ENCODE data around the gene DOC2B. TPM values are rescaled to one million over a fixed set of nuclear protein-coding genes. Genes with fewer than 3 reads are reported as not detected.
"Not testable (repeated sequence)": the region's sequence is repeated elsewhere in the genome, so short reads cannot be mapped to it uniquely, and the experiment has no call there.

DOC2B gene
- total RNA-seq, 1 donor from 2014 or later: 0.34 TPM

DNA sequence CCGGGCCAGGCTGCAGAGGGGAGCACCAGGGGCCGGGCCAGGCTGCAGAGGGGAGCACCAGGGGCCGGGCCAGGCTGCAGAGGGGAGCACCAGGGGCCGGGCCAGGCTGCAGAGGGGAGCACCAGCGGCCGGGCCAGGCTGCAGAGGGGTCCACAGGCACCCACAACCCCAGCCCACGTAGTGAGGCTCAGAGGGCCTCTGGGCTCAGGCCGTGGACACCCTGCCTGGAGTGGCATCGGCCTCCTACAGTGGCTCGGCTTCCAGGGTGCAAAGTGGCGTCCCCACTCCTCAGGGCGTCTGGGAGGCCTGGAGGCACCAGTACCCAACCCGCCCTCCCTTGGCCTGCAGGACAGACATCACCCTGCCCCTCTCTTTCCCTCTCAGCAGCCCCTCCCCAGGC lies 9.6 kb downstream of the DOC2B start:
- H3K9me3 ChIP-seq (ENCODE audit: low read depth): no peaks in the 10 kb centered on the region
- Mint-ChIP-seq H3K27me3 (ENCODE audit: insufficient read depth, low read depth) (peaks cover 10% of the 10 kb centered on the region), H3K27ac (no peak overlapping the region), H3K36me3 (no peaks in the 10 kb centered on the region), H3K4me3 (no peak overlapping the region), H3K9me3 (peaks cover 4% of the 10 kb centered on the region), H3K4me1 (peaks cover 2% of the 10 kb centered on the region)
- no peak overlapping the region for H3K4me2 ChIP-seq
- no peaks in the 10 kb centered on the region for H3K79me2 ChIP-seq (ENCODE audit: low read depth)
- DNase-seq (ENCODE audit: low spot score): no peak
- H4K20me1 ChIP-seq (ENCODE audit: low read depth): no peaks in the 10 kb centered on the region
- TF ChIP-seq EZH2phosphoT487 (IDR thresholded peaks at IDR 0.05): no peak
- TF ChIP-seq EZH2 (IDR thresholded peaks at IDR 0.05): no peak
- TF ChIP-seq, protein P1, sequence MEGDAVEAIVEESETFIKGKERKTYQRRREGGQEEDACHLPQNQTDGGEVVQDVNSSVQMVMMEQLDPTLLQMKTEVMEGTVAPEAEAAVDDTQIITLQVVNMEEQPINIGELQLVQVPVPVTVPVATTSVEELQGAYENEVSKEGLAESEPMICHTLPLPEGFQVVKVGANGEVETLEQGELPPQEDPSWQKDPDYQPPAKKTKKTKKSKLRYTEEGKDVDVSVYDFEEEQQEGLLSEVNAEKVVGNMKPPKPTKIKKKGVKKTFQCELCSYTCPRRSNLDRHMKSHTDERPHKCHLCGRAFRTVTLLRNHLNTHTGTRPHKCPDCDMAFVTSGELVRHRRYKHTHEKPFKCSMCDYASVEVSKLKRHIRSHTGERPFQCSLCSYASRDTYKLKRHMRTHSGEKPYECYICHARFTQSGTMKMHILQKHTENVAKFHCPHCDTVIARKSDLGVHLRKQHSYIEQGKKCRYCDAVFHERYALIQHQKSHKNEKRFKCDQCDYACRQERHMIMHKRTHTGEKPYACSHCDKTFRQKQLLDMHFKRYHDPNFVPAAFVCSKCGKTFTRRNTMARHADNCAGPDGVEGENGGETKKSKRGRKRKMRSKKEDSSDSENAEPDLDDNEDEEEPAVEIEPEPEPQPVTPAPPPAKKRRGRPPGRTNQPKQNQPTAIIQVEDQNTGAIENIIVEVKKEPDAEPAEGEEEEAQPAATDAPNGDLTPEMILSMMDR (IDR thresholded peaks at IDR 0.05): no peak
- H3K9ac ChIP-seq: no peak overlapping the region
- no peaks in the 10 kb centered on the region for H3K4me1 ChIP-seq
- H3F3A ChIP-seq (ENCODE audit: low read depth): no peaks in the 10 kb centered on the region
- H2AFZ ChIP-seq (replicated peaks): no peak overlapping the region
- no peak overlapping the region for H3K27ac ChIP-seq
- H3K36me3 ChIP-seq: no peaks in the 10 kb centered on the region
- no peak overlapping the region for H3K4me3 ChIP-seq
- H3K27me3 ChIP-seq: peaks cover 4% of the 10 kb centered on the region

GRCh38 chr17:170130-170670 lies 11.2 kb downstream of the DOC2B start:
- Histone ChIP-seq H3K9ac (no peak overlapping the region), H3K27ac (no peak overlapping the region), H3K79me2 (ENCODE audit: low read depth) (no peaks in the 10 kb centered on the region), H3K4me1 (no peaks in the 10 kb centered on the region), H3K9me3 (ENCODE audit: low read depth) (no peaks in the 10 kb centered on the region), H3F3A (ENCODE audit: low read depth) (no peaks in the 10 kb centered on the region), H2AFZ (replicated peaks) (no peak overlapping the region), H3K4me3 (no peak overlapping the region), H3K4me2 (no peak overlapping the region), H3K27me3 (no peaks in the 10 kb centered on the region), H4K20me1 (ENCODE audit: low read depth) (no peaks in the 10 kb centered on the region), H3K36me3 (no peaks in the 10 kb centered on the region)
- peaks cover 2% of the 10 kb centered on the region for H3K4me1 Mint-ChIP-seq
- H3K9me3 Mint-ChIP-seq: peaks cover 4% of the 10 kb centered on the region
- peak overlapping the region; percentile 74 for H3K27ac Mint-ChIP-seq
- H3K27me3 Mint-ChIP-seq (ENCODE audit: insufficient read depth, low read depth): peaks cover 5% of the 10 kb centered on the region
- DNase-seq (ENCODE audit: low spot score): no peak
- no peak overlapping the region for H3K4me3 Mint-ChIP-seq
- no peak for TF ChIP-seq EZH2 (IDR thresholded peaks at IDR 0.05)
- TF ChIP-seq, protein P1 (IDR thresholded peaks at IDR 0.05): no peak
- TF ChIP-seq EZH2phosphoT487 (IDR thresholded peaks at IDR 0.05): no peak
- H3K36me3 Mint-ChIP-seq: no peaks in the 10 kb centered on the region

DNA sequence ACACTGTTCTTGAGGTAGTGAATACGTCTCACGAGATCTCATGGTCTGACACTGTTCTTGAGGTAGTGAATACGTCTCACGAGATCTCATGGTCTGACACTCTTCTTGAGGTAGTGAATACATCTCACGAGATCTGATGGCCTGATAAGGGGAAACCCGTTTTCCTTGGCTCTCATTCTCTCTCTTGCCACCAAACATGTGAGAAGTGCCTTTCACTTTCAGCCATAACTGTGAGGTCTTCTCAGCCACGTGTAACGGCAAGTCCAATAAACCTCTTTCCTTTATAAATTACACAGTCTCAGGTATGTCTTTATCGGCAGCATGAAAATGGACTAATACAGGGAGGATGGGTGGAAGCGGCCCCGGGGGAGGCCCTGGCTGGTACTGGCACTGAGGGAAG lies 12.8 kb downstream of the DOC2B start:
- H3K79me2 ChIP-seq (ENCODE audit: low read depth); H3K4me3 ChIP-seq; H3K4me2 ChIP-seq; H3K9me3 ChIP-seq (ENCODE audit: low read depth); H3K4me3 Mint-ChIP-seq; H3K27ac Mint-ChIP-seq; H3K9me3 Mint-ChIP-seq; H4K20me1 ChIP-seq (ENCODE audit: low read depth); H3K4me1 Mint-ChIP-seq; H3K4me1 ChIP-seq; H3F3A ChIP-seq (ENCODE audit: low read depth); H3K9ac ChIP-seq; H3K27me3 Mint-ChIP-seq (ENCODE audit: insufficient read depth, low read depth); H3K27me3 ChIP-seq; H3K27ac ChIP-seq; H3K36me3 ChIP-seq; DNase-seq (ENCODE audit: low spot score); H2AFZ ChIP-seq (replicated peaks); H3K36me3 Mint-ChIP-seq: not testable (repeated sequence)

DNA sequence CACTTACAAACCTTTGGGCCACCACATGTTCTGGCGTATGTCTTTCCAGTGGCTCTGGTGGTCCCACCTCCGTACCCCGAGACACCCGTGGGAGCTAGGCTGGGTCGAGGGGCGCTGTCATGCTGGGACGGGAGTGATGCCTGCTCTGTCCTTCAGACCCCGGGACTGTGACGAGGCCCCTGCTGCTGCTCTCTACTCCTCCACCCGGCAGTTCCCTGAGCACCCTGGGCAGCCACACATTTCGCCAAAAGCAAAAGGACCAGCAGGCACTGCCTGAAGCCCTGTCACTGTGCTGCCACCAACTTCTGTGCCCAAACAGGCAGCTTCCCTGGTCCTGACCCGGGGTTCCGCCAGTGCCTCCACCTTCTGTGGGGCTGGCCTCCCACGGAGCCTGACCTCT lies 15.5 kb downstream of the DOC2B start:
- no peaks in the 10 kb centered on the region for H4K20me1 ChIP-seq (ENCODE audit: low read depth)
- Mint-ChIP-seq H3K9me3 (no peaks in the 10 kb centered on the region), H3K36me3 (no peaks in the 10 kb centered on the region), H3K27me3 (ENCODE audit: insufficient read depth, low read depth) (peaks cover 4% of the 10 kb centered on the region), H3K27ac (no peak overlapping the region), H3K4me3 (no peak overlapping the region), H3K4me1 (peaks cover 12% of the 10 kb centered on the region)
- no peaks in the 10 kb centered on the region for H3F3A ChIP-seq (ENCODE audit: low read depth)
- H3K4me1 ChIP-seq: peaks cover 9% of the 10 kb centered on the region
- H3K9ac ChIP-seq: no peak overlapping the region
- H3K79me2 ChIP-seq (ENCODE audit: low read depth): no peaks in the 10 kb centered on the region
- no peak overlapping the region for H2AFZ ChIP-seq (replicated peaks)
- H3K4me2 ChIP-seq: no peak overlapping the region
- no peak for DNase-seq (ENCODE audit: low spot score)
- no peaks in the 10 kb centered on the region for H3K9me3 ChIP-seq (ENCODE audit: low read depth)
- H3K4me3 ChIP-seq: no peak overlapping the region
- H3K36me3 ChIP-seq: no peaks in the 10 kb centered on the region
- TF ChIP-seq, protein P1 (IDR thresholded peaks at IDR 0.05): no peak
- TF ChIP-seq EZH2phosphoT487 (IDR thresholded peaks at IDR 0.05): no peak
- no peak for TF ChIP-seq EZH2 (IDR thresholded peaks at IDR 0.05)
- H3K27me3 ChIP-seq: no peaks in the 10 kb centered on the region
- no peak overlapping the region for H3K27ac ChIP-seq

All from neural progenitor cell (in vitro differentiated cells).